Measurements from ENCODE around the gene PPP2R5D. TPM values are rescaled to one million over a fixed set of nuclear protein-coding genes. Genes with fewer than 3 reads are reported as not detected.

Gene PPP2R5D
- total RNA-seq, result 10 to 100 TPM; 27.8 to 35.1 (median 33.3) TPM
- total RNA-seq (2013), result 31.5 TPM
- 10.7 to 73.6 (median 46.1) reads per million in 29 experiments for total RNA-seq

GRCh38 chr6:42984001-42984923 is at the start of gene PPP2R5D:
TSS of gene PPP2R5D (plus strand) at chr6:42984570. CDS start at chr6:42984678, 108 bp downstream.
- ChIA-PET CTCF (interaction anchor here in 1 of 2 donors (0.6 to 1.4 kb wide), 7 partner anchors 21 to 323 kb away, joined by 3 to 6 read pairs (median 4); partner anchors contain the start of genes CNPY3, KLC4, KLHDC3 and MEA1), POLR2A (interaction anchor here (0.6 to 1.8 kb wide), 8 partner anchors 14 to 203 kb away, joined by 3 to 22 read pairs (median 7); partner anchors contain the start of genes CNPY3 (in 2 of the 2), KLC4 (in 1 of the 2), KLHDC3 (in 1 of the 2) and MEA1 (in 1 of the 2))
- Mint-ChIP-seq H3K4me3 (peak within 1 kb of the TSS; percentile 89 to 95 (median 92)), H3K4me1 (peaks cover 54 to 68% (median 66%) of the 10 kb centered on the region in 3 donors), H3K27ac (peak within 1 kb of the TSS; percentile 94 to 96), H3K9me3 (no peaks in the 10 kb centered on the region), H3K36me3 (peaks cover 17% of the 10 kb centered on the region), H3K27me3 (no peaks in the 10 kb centered on the region)
- 0% methylated on average over 41 of the region's 59 CpGs for WGBS (ENCODE audit: insufficient coverage)
- H3K27ac ChIP-seq (ENCODE audit: low read length), result peak within 1 kb of the TSS; percentile 87
- no peaks in the 10 kb centered on the region for H3K9me3 ChIP-seq
- H3K36me3 ChIP-seq (ENCODE audit: control insufficient read depth in 2 of 2, extremely low read depth in 1 of 2, insufficient read depth in 1 of 2, low read length in 1 of 2), result peaks cover 0 to 17% of the 10 kb centered on the region in 2 donors
- H3K4me1 ChIP-seq (ENCODE audit: control insufficient read depth in 1 of 2, extremely low read depth in 1 of 2, insufficient read depth in 2 of 2, low read length in 2 of 2), result peaks cover 14 to 48% of the 10 kb centered on the region in 2 experiments
- peak; percentile 92 to 99 (median 98) for DNase-seq
- H3K4me3 ChIP-seq (ENCODE audit: control insufficient read depth in 1 of 2, extremely low read depth in 1 of 2, low read length in 1 of 2), result peak within 1 kb of the TSS; percentile 74 to 79
- ATAC-seq (replicated peaks in 1 of 4), result peak; percentile 91 to 95 (median 92)
- no peaks in the 10 kb centered on the region for H3K27me3 ChIP-seq (replicated peaks in 1 of 2; ENCODE audit: control insufficient read depth in 2 of 2, extremely low read depth in 1 of 2, insufficient read depth in 2 of 2, low read length in 1 of 2)

- no peak overlapping the region for H3K4me3 Mint-ChIP-seq
- peaks cover 41% of the 10 kb centered on the region for H3K36me3 Mint-ChIP-seq
- WGBS (ENCODE audit: insufficient coverage), result 53% methylated on average over 5 of the region's 7 CpGs
- H3K4me3 ChIP-seq (ENCODE audit: control insufficient read depth in 1 of 2, extremely low read depth in 1 of 2, low read length in 1 of 2), result no peak overlapping the region
- peaks cover 12 to 39% of the 10 kb centered on the region in 2 experiments for H3K4me1 ChIP-seq (ENCODE audit: control insufficient read depth in 1 of 2, extremely low read depth in 1 of 2, insufficient read depth in 2 of 2, low read length in 2 of 2)
- peaks cover 25 to 68% of the 10 kb centered on the region in 2 donors for H3K36me3 ChIP-seq (ENCODE audit: control insufficient read depth in 2 of 2, extremely low read depth in 1 of 2, insufficient read depth in 1 of 2, low read length in 1 of 2)
- DNase-seq (no peak), ATAC-seq (replicated peaks in 1 of 4) (no peak)
- CTCF ChIA-PET, result interaction anchor here in 1 of 2 donors (0.6 kb wide), 1 partner anchor 151 kb away, joined by 4 read pairs; no protein-coding TSS in a partner anchor
- H3K27ac Mint-ChIP-seq, result peak overlapping the region in 1 of 2 donors; percentile 64
- H3K9me3 ChIP-seq, result no peaks in the 10 kb centered on the region
- no peaks in the 10 kb centered on the region for H3K27me3 ChIP-seq (replicated peaks in 1 of 2; ENCODE audit: control insufficient read depth in 2 of 2, extremely low read depth in 1 of 2, insufficient read depth in 2 of 2, low read length in 1 of 2)
- H3K9me3 Mint-ChIP-seq, result no peaks in the 10 kb centered on the region
- no peaks in the 10 kb centered on the region for H3K27me3 Mint-ChIP-seq
- POLR2A ChIA-PET, result interaction anchor here in 1 of 2 donors (0.6 to 0.9 kb wide), 2 partner anchors 45 to 240 kb away, joined by 3 read pairs; no protein-coding TSS in a partner anchor
- H3K4me1 Mint-ChIP-seq, result peaks cover 46 to 61% (median 51%) of the 10 kb centered on the region in 3 donors
- H3K27ac ChIP-seq (ENCODE audit: low read length), result no peak overlapping the region
These were observed 49.0 kb upstream of the PPP2R5D start for GRCh38 chr6:42935322-42935721.

- Mint-ChIP-seq H3K36me3 (peaks cover 38% of the 10 kb centered on the region), H3K4me1 (peaks cover 36 to 50% (median 41%) of the 10 kb centered on the region in 3 donors), H3K27ac (no peak overlapping the region), H3K27me3 (no peaks in the 10 kb centered on the region), H3K9me3 (no peaks in the 10 kb centered on the region), H3K4me3 (no peak overlapping the region)
- H3K36me3 ChIP-seq (ENCODE audit: control insufficient read depth in 2 of 2, extremely low read depth in 1 of 2, insufficient read depth in 1 of 2, low read length in 1 of 2), result peaks cover 30 to 75% of the 10 kb centered on the region in 2 donors
- ATAC-seq (replicated peaks in 1 of 4) (no peak), DNase-seq (no peak)
- WGBS (ENCODE audit: insufficient coverage), result 94% methylated on average over 7 of the region's 11 CpGs
- peaks cover 11 to 29% of the 10 kb centered on the region in 2 experiments for H3K4me1 ChIP-seq (ENCODE audit: control insufficient read depth in 1 of 2, extremely low read depth in 1 of 2, insufficient read depth in 2 of 2, low read length in 2 of 2)
- no peaks in the 10 kb centered on the region for H3K9me3 ChIP-seq
- ChIA-PET CTCF (no interaction called here), POLR2A (interaction anchor here in 1 of 2 donors (0.6 kb wide), 1 partner anchor 17 kb away, joined by 3 read pairs; no protein-coding TSS in a partner anchor)
- no peaks in the 10 kb centered on the region for H3K27me3 ChIP-seq (replicated peaks in 1 of 2; ENCODE audit: control insufficient read depth in 2 of 2, extremely low read depth in 1 of 2, insufficient read depth in 2 of 2, low read length in 1 of 2)
- H3K27ac ChIP-seq (ENCODE audit: low read length), result no peak overlapping the region
- H3K4me3 ChIP-seq (ENCODE audit: control insufficient read depth in 1 of 2, extremely low read depth in 1 of 2, low read length in 1 of 2), result no peak overlapping the region
These were observed 48.0 kb upstream of the PPP2R5D start for GRCh38 chr6:42936398-42936797.

GRCh38 chr6:42937548-42938427 is 46.6 kb upstream of the PPP2R5D start:
- H3K4me1 ChIP-seq (ENCODE audit: control insufficient read depth in 1 of 2, extremely low read depth in 1 of 2, insufficient read depth in 2 of 2, low read length in 2 of 2), result peaks cover 5 to 15% of the 10 kb centered on the region in 2 experiments
- no peak overlapping the region for H3K4me3 Mint-ChIP-seq
- H3K9me3 ChIP-seq, result no peaks in the 10 kb centered on the region
- peaks cover 34% of the 10 kb centered on the region for H3K36me3 Mint-ChIP-seq
- ChIA-PET CTCF (interaction anchor here in 1 of 2 donors (0.6 kb wide), 1 partner anchor 848 kb away, joined by 3 read pairs; no protein-coding TSS in a partner anchor), POLR2A (no interaction called here)
- WGBS (ENCODE audit: insufficient coverage), result 98% methylated on average over 10 of the region's 13 CpGs
- DNase-seq (no peak), ATAC-seq (replicated peaks in 1 of 4) (no peak)
- H3K27ac ChIP-seq (ENCODE audit: low read length), result no peak overlapping the region
- no peak overlapping the region for H3K4me3 ChIP-seq (ENCODE audit: control insufficient read depth in 1 of 2, extremely low read depth in 1 of 2, low read length in 1 of 2)
- H3K36me3 ChIP-seq (ENCODE audit: control insufficient read depth in 2 of 2, extremely low read depth in 1 of 2, insufficient read depth in 1 of 2, low read length in 1 of 2), result peaks cover 30 to 79% of the 10 kb centered on the region in 2 donors
- no peaks in the 10 kb centered on the region for H3K9me3 Mint-ChIP-seq
- H3K27me3 ChIP-seq (replicated peaks in 1 of 2; ENCODE audit: control insufficient read depth in 2 of 2, extremely low read depth in 1 of 2, insufficient read depth in 2 of 2, low read length in 1 of 2), result no peaks in the 10 kb centered on the region
- H3K27me3 Mint-ChIP-seq, result no peaks in the 10 kb centered on the region
- peak overlapping the region; percentile 15 to 83 for H3K27ac Mint-ChIP-seq
- H3K4me1 Mint-ChIP-seq, result peaks cover 23 to 38% (median 30%) of the 10 kb centered on the region in 3 donors

- 79% methylated on average over 2 of the region's 5 CpGs for WGBS (ENCODE audit: insufficient coverage)
- DNase-seq (no peak), ATAC-seq (replicated peaks in 1 of 4) (no peak)
- peaks cover 0 to 10% of the 10 kb centered on the region in 2 experiments for H3K4me1 ChIP-seq (ENCODE audit: control insufficient read depth in 1 of 2, extremely low read depth in 1 of 2, insufficient read depth in 2 of 2, low read length in 2 of 2)
- H3K4me1 Mint-ChIP-seq, result peaks cover 17 to 32% (median 23%) of the 10 kb centered on the region in 3 donors
- no peaks in the 10 kb centered on the region for H3K9me3 Mint-ChIP-seq
- H3K27me3 ChIP-seq (replicated peaks in 1 of 2; ENCODE audit: control insufficient read depth in 2 of 2, extremely low read depth in 1 of 2, insufficient read depth in 2 of 2, low read length in 1 of 2), result no peaks in the 10 kb centered on the region
- H3K36me3 Mint-ChIP-seq, result peaks cover 31% of the 10 kb centered on the region
- no peaks in the 10 kb centered on the region for H3K9me3 ChIP-seq
- no peaks in the 10 kb centered on the region for H3K27me3 Mint-ChIP-seq
- H3K4me3 ChIP-seq (ENCODE audit: control insufficient read depth in 1 of 2, extremely low read depth in 1 of 2, low read length in 1 of 2), result no peak overlapping the region
- POLR2A ChIA-PET, result no interaction called here
- H3K4me3 Mint-ChIP-seq, result no peak overlapping the region
- CTCF ChIA-PET, result no interaction called here
- no peak overlapping the region for H3K27ac Mint-ChIP-seq
- peaks cover 30 to 85% of the 10 kb centered on the region in 2 donors for H3K36me3 ChIP-seq (ENCODE audit: control insufficient read depth in 2 of 2, extremely low read depth in 1 of 2, insufficient read depth in 1 of 2, low read length in 1 of 2)
- H3K27ac ChIP-seq (ENCODE audit: low read length), result no peak overlapping the region
These were observed 46.0 kb upstream of the PPP2R5D start for GRCh38 chr6:42938428-42938796.

Measured in T-cell (primary cell).